Mesenchymal stem cell (in vitro differentiated cells and primary cell): ENCODE measurements around the gene KLF4. TPM values are rescaled to one million over a fixed set of nuclear protein-coding genes. Genes with fewer than 3 reads are reported as not detected.

ENCODE experiments used
- DNase-seq: peaks from one replicate; pipeline ENCODE4 v3.0.0-alpha.2; 2013
- H2AFZ ChIP-seq: one replicate; pipeline ENCODE4 v1.6.1; 2013; ENCODE audit warnings: low read depth, mild to moderate bottlenecking, control low read depth, inconsistent platforms, low read length, moderate library complexity
- H2AK5ac ChIP-seq: 2 replicates; pipeline ENCODE4 v1.6.1; 2013; ENCODE audit warnings: low read length, moderate library complexity, mild to moderate bottlenecking, inconsistent platforms; ENCODE audit not compliant: severe bottlenecking
- H2BK120ac ChIP-seq: one replicate; pipeline ENCODE4 v1.6.1; 2013; ENCODE audit warnings: low read depth, mild to moderate bottlenecking, inconsistent platforms, low read length, moderate library complexity
- H2BK12ac ChIP-seq, 2 experiments: one replicate each; pipeline ENCODE4 v1.6.1; 2013; ENCODE audit warnings: inconsistent platforms in 2 of 2, low read length in 2 of 2, mild to moderate bottlenecking in 2 of 2, moderate library complexity in 2 of 2, control low read depth in 1 of 2
- H2BK15ac ChIP-seq: one replicate; pipeline ENCODE4 v1.6.1; 2013; ENCODE audit warnings: mild to moderate bottlenecking, low read depth, inconsistent platforms; ENCODE audit not compliant: poor library complexity, severe bottlenecking
- H2BK5ac ChIP-seq: 2 replicates; pipeline ENCODE4 v1.6.1; 2013; ENCODE audit warnings: low read depth, mild to moderate bottlenecking, low read length, control low read depth, inconsistent platforms; ENCODE audit not compliant: poor library complexity, severe bottlenecking
- H3K14ac ChIP-seq, 2 experiments: one replicate each; pipeline ENCODE4 v1.6.1; 2013; ENCODE audit warnings: inconsistent platforms in 2 of 2, low read length in 2 of 2, control low read depth in 1 of 2, mild to moderate bottlenecking in 1 of 2, moderate library complexity in 1 of 2
- H3K18ac ChIP-seq, 2 experiments: one replicate each; pipeline ENCODE4 v1.6.1; 2013; ENCODE audit warnings: inconsistent platforms in 2 of 2, low read length in 2 of 2, control low read depth in 1 of 2, low read depth in 1 of 2, mild to moderate bottlenecking in 1 of 2
- H3K23ac ChIP-seq, 2 experiments: one replicate each; pipeline ENCODE4 v1.6.1; 2013; ENCODE audit warnings: inconsistent platforms in 2 of 2, low read length in 2 of 2, mild to moderate bottlenecking in 2 of 2, moderate library complexity in 2 of 2, control low read depth in 1 of 2
- H3K27ac ChIP-seq: 2 replicates; pipeline ENCODE4 v1.5.1; 2013; ENCODE audit warnings: mild to moderate bottlenecking, moderate library complexity, low read length, control low read depth, inconsistent platforms; ENCODE audit not compliant: poor library complexity, severe bottlenecking
- H3K27me3 ChIP-seq, 2 experiments: 2 replicates each; pipeline versions ENCODE4 v1.6.1 to v1.7.0; 2013; ENCODE audit warnings: low read length in 2 of 2, mild to moderate bottlenecking in 2 of 2, moderate library complexity in 2 of 2, control low read depth in 1 of 2, inconsistent platforms in 1 of 2; ENCODE audit not compliant: control insufficient read depth in 1 of 2, insufficient read depth in 1 of 2
- H3K36me3 ChIP-seq, 2 experiments: 2 replicates each; pipeline versions ENCODE4 v1.6.1 to v1.7.0; 2013; ENCODE audit warnings: low read length in 2 of 2, control low read depth in 1 of 2, inconsistent platforms in 1 of 2, low read depth in 1 of 2, mild to moderate bottlenecking in 1 of 2; ENCODE audit not compliant: insufficient read depth in 2 of 2, control insufficient read depth in 1 of 2
- H3K4ac ChIP-seq, 2 experiments: one replicate each; pipeline ENCODE4 v1.6.1; 2013; ENCODE audit warnings: inconsistent platforms in 2 of 2, low read length in 2 of 2, mild to moderate bottlenecking in 2 of 2, moderate library complexity in 2 of 2, control low read depth in 1 of 2, low read depth in 1 of 2
- H3K4me1 ChIP-seq: 2 replicates; pipeline ENCODE4 v1.6.1; 2013; ENCODE audit warnings: low read depth, low read length, control low read depth; ENCODE audit not compliant: control insufficient read depth, insufficient read depth
- H3K4me2 ChIP-seq: 2 replicates; pipeline ENCODE4 v1.6.1; 2013; ENCODE audit warnings: low read length, mild to moderate bottlenecking, inconsistent platforms; ENCODE audit not compliant: poor library complexity, severe bottlenecking
- H3K4me3 ChIP-seq, 2 experiments: 2 replicates each; pipeline versions ENCODE4 v1.5.1 to v1.7.0; 2013; ENCODE audit warnings: low read length in 2 of 2, mild to moderate bottlenecking in 2 of 2, control low read depth in 1 of 2, low read depth in 1 of 2; ENCODE audit not compliant: insufficient read depth in 1 of 2
- H3K79me1 ChIP-seq: replicated peaks from 2 replicates; pipeline ENCODE4 v1.6.1; 2013; ENCODE audit warnings: mild to moderate bottlenecking, control low read depth, low read length, inconsistent platforms; ENCODE audit not compliant: poor library complexity, severe bottlenecking
- H3K9ac ChIP-seq: 2 replicates; pipeline ENCODE4 v1.7.0; 2013; ENCODE audit warnings: mild to moderate bottlenecking, low read length, moderate library complexity
- H3K9me3 ChIP-seq: 2 replicates; pipeline ENCODE4 v1.7.0; 2013; ENCODE audit warnings: mild to moderate bottlenecking, low read length; ENCODE audit not compliant: control insufficient read depth
- H4K8ac ChIP-seq: one replicate; pipeline ENCODE4 v1.6.1; 2013; ENCODE audit warnings: inconsistent platforms, mild to moderate bottlenecking, low read length, moderate library complexity
- H4K91ac ChIP-seq: one replicate; pipeline ENCODE4 v1.6.1; 2013; ENCODE audit warnings: mild to moderate bottlenecking, low read length, inconsistent platforms
- WGBS: methylation state at CpG from one replicate; pipeline ENCODE4 v1.1.7; 2013; ENCODE audit warnings: mixed read lengths; 5-methylcytosine and 5-hydroxymethylcytosine counted together
- polyA plus RNA-seq, 2 experiments: library from polyadenylated mRNA; stranded (reverse); fragments of 200-250 nt; gene quantifications; one replicate each; pipeline ENCODE4 v1.2.3, GENCODE V29; 2013

The KLF4 gene
- polyA plus RNA-seq (2013, experiment 1 of 2): 21.2 TPM
- polyA plus RNA-seq (2013, experiment 2 of 2): 21.0 TPM

DNA sequence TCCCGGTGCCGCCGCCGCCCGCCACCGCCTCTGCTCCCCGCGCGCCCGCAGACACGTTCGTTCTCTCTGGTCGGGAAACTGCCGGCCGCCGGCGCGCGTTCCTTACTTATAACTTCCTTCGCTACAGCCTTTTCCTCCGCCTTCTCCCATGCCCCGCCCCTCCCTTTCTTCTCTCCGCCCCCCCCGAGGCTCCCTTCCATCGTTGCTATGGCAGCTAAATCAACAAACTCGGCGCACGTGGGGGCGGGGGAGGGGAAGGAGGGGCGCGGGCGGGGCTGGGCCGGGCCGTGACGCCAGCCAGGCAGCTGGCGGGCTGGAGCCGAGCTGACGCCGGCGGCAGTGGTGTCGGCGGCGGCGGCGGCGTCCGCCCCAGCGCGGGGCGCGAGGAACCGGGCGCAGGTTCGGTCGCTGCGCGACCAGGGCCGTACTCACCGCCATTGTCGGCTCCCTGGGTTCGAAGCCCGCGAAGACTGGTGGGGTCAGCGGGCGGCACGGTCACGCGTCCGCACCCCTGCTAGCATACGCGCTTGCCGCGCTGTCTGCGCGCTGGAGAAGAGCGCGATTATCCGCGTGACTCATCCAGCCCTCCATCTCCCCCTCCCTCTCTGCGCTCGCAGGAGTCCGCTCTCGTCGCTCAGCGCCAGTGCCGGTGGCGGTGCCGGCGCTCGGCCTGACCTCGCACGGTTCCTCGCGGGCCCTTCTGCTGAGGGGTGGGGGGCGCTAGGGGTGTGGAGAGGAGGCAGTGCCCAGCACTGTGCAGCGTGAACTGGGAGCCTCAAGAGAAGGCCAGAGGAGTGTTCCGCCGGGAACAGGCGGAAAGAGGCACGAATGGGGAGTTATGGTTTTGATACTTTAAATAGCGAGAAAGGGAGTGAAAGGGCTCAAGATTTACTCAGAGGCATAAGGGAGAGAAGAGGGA lies at the start of gene KLF4:
Gene KLF4 (minus strand): TSS at position 83 of the 919 bp plus-strand sequence. CDS start 597 bp downstream, outside the sequence.
- Histone ChIP-seq H2BK15ac (peak within 1 kb of the TSS; percentile 96), H3K4me1 (peaks cover 34% of the 10 kb centered on the region), H3K27me3 (peaks cover 0 to 21% of the 10 kb centered on the region in 2 experiments), H3K4ac (peak within 1 kb of the TSS; percentile 35 to 72), H3K27ac (no peak within 1 kb of the TSS), H3K4me3 (peak within 1 kb of the TSS; percentile 79 to 96), H3K14ac (peak within 1 kb of the TSS in 1 of 2 experiments; percentile 99), H3K79me1 (peaks cover 2% of the 10 kb centered on the region), H3K9me3 (no peaks in the 10 kb centered on the region), H2AK5ac (no peak within 1 kb of the TSS), H2BK5ac (no peak within 1 kb of the TSS), H3K18ac (peak within 1 kb of the TSS; percentile 80 to 99), H4K91ac (peak within 1 kb of the TSS; percentile 80), H2AFZ (peak within 1 kb of the TSS; percentile 90), H3K4me2 (peak within 1 kb of the TSS; percentile 93), H3K36me3 (peaks cover 6 to 25% of the 10 kb centered on the region in 2 experiments), H3K23ac (peak within 1 kb of the TSS in 1 of 2 experiments; percentile 97), H2BK12ac (peak within 1 kb of the TSS; percentile 73 to 99), H4K8ac (peak within 1 kb of the TSS; percentile 66), H3K9ac (peak within 1 kb of the TSS; percentile 96), H2BK120ac (peak within 1 kb of the TSS; percentile 71)
- WGBS: 1% methylated on average over 57 of the region's 101 CpGs
- peak; percentile 95 for DNase-seq

DNA sequence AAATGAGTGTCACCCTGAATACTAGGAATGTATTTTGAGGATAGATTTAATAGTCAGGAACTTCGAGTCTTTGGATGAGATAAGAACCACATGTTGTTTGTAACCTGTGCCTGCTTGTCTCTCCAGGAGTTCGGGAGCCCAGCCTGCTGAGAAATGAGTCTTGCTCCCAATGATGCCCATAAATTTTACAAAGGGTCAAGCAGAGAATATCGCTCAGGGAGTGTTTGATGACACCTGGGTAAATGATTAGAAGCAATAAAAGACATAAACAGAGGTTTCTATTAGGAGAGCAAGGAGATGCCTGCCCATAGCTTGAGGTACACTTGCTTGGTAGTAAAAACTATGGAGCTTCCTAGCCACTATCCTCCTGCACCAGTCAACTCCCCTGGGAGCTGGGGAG lies 46.9 kb upstream of the KLF4 start:
- Histone ChIP-seq H2BK15ac (no peak overlapping the region), H3K27ac (no peak overlapping the region), H2AK5ac (no peak overlapping the region), H4K8ac (no peak overlapping the region), H3K27me3 (no peaks in the 10 kb centered on the region), H3K9me3 (no peaks in the 10 kb centered on the region), H3K36me3 (no peaks in the 10 kb centered on the region), H3K23ac (no peak overlapping the region), H3K4me2 (no peak overlapping the region), H2AFZ (no peak overlapping the region), H3K4ac (no peak overlapping the region), H2BK12ac (no peak overlapping the region), H3K9ac (no peak overlapping the region), H3K79me1 (no peaks in the 10 kb centered on the region), H4K91ac (no peak overlapping the region), H3K18ac (no peak overlapping the region), H3K4me3 (no peak overlapping the region), H2BK5ac (no peak overlapping the region), H3K14ac (no peak overlapping the region), H3K4me1 (no peaks in the 10 kb centered on the region), H2BK120ac (no peak overlapping the region)
- DNase-seq: no peak
- 79% methylated on average over 3 of the region's 3 CpGs for WGBS

DNA sequence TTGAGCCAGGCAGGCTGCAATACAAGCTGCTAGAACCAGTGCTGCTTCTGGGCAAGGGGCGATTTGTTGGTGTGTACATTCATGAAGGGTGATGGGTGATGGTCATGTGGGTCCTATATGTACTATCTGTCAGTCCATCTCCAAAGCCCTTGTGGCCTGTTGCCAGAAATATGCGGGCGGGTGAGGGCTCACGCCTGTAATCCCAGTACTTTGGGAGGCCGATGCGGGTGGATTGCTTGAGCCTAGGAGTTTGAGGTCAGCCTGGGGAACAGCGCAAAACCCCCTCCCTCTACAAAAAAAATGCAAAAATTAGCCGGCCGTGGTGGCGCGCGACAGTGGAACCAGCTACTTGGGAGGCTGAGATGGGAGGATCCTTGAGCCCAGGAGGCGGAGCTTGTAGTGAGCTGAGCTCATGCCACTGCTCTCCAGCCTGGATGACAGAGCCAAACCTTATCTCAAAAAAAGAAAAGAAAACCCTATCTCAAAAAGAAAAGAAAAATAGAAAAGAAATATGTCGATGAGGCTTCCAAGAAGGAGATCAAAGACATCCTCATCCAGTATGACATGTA lies 45.0 kb upstream of the KLF4 start:
- H3K27me3 ChIP-seq: no peaks in the 10 kb centered on the region
- DNase-seq: no peak

DNA sequence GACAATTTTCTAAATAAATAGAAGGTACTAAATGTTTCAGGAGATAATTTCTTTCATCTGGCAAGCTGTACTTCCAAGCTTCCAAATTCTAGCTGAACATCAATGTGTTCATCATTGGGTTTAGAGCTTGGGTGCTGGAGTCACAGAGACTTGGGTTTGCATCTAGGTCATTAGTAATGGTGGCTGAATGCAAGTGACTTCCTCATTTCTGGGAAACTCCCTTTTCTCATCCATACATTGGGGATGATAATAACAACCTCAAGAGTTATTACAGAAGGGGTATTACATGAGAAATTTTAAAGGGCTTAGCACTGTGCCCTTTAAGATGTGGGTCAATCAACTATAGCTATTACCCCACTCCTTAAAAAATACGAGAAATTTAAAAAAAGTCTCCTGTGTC lies 41.1 kb upstream of the KLF4 start:
- no peak overlapping the region for H4K91ac ChIP-seq
- H3K4me3 ChIP-seq: no peak overlapping the region
- DNase-seq: no peak
- no peaks in the 10 kb centered on the region for H3K27me3 ChIP-seq
- H2BK15ac ChIP-seq: no peak overlapping the region
- H2AK5ac ChIP-seq: no peak overlapping the region
- H3K36me3 ChIP-seq: no peaks in the 10 kb centered on the region
- H2BK12ac ChIP-seq: no peak overlapping the region
- WGBS: no CpG with 5 or more reads among the region's 1 CpG
- H4K8ac ChIP-seq: no peak overlapping the region
- no peak overlapping the region for H3K23ac ChIP-seq
- H2BK120ac ChIP-seq: no peak overlapping the region
- no peak overlapping the region for H3K14ac ChIP-seq
- no peak overlapping the region for H3K18ac ChIP-seq
- no peak overlapping the region for H3K9ac ChIP-seq
- H3K79me1 ChIP-seq: no peaks in the 10 kb centered on the region
- H3K4me2 ChIP-seq: no peak overlapping the region
- no peaks in the 10 kb centered on the region for H3K4me1 ChIP-seq
- no peaks in the 10 kb centered on the region for H3K9me3 ChIP-seq
- no peak overlapping the region for H2AFZ ChIP-seq
- no peak overlapping the region for H3K27ac ChIP-seq
- no peak overlapping the region for H3K4ac ChIP-seq
- H2BK5ac ChIP-seq: no peak overlapping the region

More for the DNA sequence above, 45.0 kb upstream of the KLF4 start:
- Histone ChIP-seq H3K4me2 (no peak overlapping the region), H2AFZ (no peak overlapping the region), H3K27ac (no peak overlapping the region), H3K79me1 (no peaks in the 10 kb centered on the region), H3K9me3 (no peaks in the 10 kb centered on the region), H2AK5ac (no peak overlapping the region), H2BK120ac (no peak overlapping the region), H2BK12ac (no peak overlapping the region), H3K4ac (no peak overlapping the region), H3K18ac (no peak overlapping the region), H3K4me3 (no peak overlapping the region), H3K23ac (no peak overlapping the region), H3K14ac (no peak overlapping the region), H3K36me3 (no peaks in the 10 kb centered on the region), H2BK15ac (no peak overlapping the region), H3K9ac (no peak overlapping the region), H4K91ac (no peak overlapping the region), H3K4me1 (no peaks in the 10 kb centered on the region), H4K8ac (no peak overlapping the region), H2BK5ac (no peak overlapping the region)
- WGBS: 96% methylated on average over 7 of the region's 14 CpGs
